H1 (cell line): ENCODE measurements around the gene IGSF9B. TPM values are rescaled to one million over a fixed set of nuclear protein-coding genes. Genes with fewer than 3 reads are reported as not detected.

Experiments used
- RNF2 ChIP-seq: fragments of 200-900, 300-1000 bp; sonication (generic); IDR thresholded peaks from 2 replicates; pipeline ENCODE4 v1.7.1; 2016; ENCODE audit warnings: borderline replicate concordance, low read depth, mild to moderate bottlenecking, antibody characterized with exemption, low read length; ENCODE audit not compliant: poor library complexity, severe bottlenecking; ENCODE audit errors: missing control alignments
- RXRA ChIP-seq: IDR thresholded peaks from 2 replicates; pipeline ENCODE4 v1.6.1; 2011; ENCODE audit warnings: low read depth, mild to moderate bottlenecking, low read length, moderate library complexity; ENCODE audit not compliant: insufficient read depth
- polyA plus RNA-seq, 7 experiments: library from polyadenylated mRNA; depleted of rRNA in 3 of 7; stranded (reverse) in 5 of 7; unstranded in 2 of 7; fragments of >200 nt in 5 of 7; fragments of 200-250 nt in 2 of 7; gene quantifications; 1 replicate in 5 of 7; 2 replicates in 1 of 7; 4 replicates in 1 of 7; pipeline versions ENCODE4 v1.2.1 to v1.2.3, GENCODE V29; 2011 to 2013; ENCODE audit warnings: missing spikeins in 2 of 7, mixed read lengths in 2 of 7
- total RNA-seq: library from RNA; stranded (reverse); fragmentation: NEBNext Ultra II Directional; extraction: Animal tissue kit (Norgen Biotek cat#: 25700); gene quantifications from 2 replicates; pipeline ENCODE4 v1.2.1, GENCODE V29; 2021
- TF ChIP-seq, protein P1 (sequence below): IDR thresholded peaks from 2 replicates; pipeline ENCODE4 v1.6.1; 2012; ENCODE audit warnings: low read length, inconsistent platforms

The IGSF9B gene
- total and polyA plus RNA-seq, 2 of the 8 experiments (the other 6 are each of a cell fraction or from before 2014, with no cell fraction given) = 16.5 to 49.2 TPM

DNA sequence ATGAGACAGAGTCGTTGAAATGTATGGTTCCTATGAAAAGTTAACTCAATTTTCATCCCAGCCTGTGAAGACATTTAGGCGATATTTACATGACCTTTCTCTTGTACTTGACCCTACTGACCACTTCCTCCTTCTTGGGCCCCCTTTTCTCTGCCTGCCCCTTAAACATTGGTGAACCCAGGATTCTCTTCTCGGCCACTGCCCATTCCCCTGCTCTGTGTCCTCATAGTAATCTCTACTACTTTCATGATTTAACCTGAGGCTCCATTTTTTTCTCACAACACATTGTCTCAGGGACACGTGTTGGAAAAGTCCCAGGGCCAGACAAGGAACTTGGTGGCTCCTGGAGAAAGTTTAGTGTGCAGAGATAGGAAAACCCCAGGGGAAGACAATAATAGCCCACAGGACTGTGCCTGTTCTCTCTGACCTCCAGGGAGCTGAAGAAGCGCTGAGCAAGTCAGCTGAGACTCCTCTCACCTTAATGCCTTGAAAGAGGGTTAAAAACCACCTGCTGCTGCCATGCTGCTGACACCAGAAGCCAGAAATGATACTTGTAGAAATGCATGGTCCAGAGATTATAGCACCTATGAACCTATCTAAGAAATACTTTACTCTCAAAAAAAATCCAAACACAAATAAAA, 69.0 kb downstream of the IGSF9B start (continued):
- TF ChIP-seq, protein P1, sequence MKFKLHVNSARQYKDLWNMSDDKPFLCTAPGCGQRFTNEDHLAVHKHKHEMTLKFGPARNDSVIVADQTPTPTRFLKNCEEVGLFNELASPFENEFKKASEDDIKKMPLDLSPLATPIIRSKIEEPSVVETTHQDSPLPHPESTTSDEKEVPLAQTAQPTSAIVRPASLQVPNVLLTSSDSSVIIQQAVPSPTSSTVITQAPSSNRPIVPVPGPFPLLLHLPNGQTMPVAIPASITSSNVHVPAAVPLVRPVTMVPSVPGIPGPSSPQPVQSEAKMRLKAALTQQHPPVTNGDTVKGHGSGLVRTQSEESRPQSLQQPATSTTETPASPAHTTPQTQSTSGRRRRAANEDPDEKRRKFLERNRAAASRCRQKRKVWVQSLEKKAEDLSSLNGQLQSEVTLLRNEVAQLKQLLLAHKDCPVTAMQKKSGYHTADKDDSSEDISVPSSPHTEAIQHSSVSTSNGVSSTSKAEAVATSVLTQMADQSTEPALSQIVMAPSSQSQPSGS = no peak
- TF ChIP-seq RXRA (no peak), RNF2 (no peak)
